Fibroblast of skin of back (primary cell): Measurements from ENCODE around the gene MAST4.
"Not testable (repeated sequence)": the region's sequence is repeated elsewhere in the genome, so short reads cannot be mapped to it uniquely, and the experiment has no call there.

ENCODE experiments used
- DNase-seq: peaks from one replicate; pipeline ENCODE4 v3.0.0-alpha.2; 2013

Gene MAST4

GRCh38 chr5:67165526-67166459 is 569.6 kb downstream of the MAST4 start:
- peak; percentile 75 for DNase-seq

DNA sequence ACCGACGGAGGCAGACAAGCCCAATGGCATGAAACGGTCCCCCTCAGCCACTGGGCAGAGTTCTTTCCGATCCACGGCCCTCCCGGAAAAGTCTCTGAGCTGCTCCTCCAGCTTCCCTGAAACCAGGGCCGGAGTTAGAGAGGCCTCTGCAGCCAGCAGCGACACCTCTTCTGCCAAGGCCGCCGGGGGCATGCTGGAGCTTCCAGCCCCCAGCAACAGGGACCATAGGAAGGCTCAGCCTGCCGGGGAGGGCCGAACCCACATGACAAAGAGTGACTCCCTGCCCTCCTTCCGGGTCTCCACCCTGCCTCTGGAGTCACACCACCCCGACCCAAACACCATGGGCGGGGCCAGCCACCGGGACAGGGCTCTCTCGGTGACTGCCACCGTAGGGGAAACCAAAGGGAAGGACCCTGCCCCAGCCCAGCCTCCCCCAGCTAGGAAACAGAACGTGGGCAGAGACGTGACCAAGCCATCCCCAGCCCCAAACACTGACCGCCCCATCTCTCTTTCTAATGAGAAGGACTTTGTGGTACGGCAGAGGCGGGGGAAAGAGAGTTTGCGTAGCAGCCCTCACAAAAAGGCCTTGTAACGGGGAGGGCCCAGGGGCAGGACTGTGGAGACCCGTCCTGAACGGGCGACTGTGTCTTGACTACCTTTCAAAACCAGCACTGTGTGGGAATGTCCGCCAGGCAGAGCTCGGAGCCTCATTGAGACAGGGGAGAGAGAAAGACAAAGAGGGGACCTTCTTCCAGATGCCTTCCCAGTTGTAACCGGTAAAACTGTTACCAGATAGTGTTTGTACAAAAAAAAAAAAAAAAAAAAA is 570.5 kb downstream of the MAST4 start:
- DNase-seq, result no peak

GRCh38 chr5:67168069-67168468 is 571.9 kb downstream of the MAST4 start:
- DNase-seq, result no peak

- no peak for DNase-seq
These were observed 574.6 kb downstream of the MAST4 start for GRCh38 chr5:67170767-67171166.

DNA sequence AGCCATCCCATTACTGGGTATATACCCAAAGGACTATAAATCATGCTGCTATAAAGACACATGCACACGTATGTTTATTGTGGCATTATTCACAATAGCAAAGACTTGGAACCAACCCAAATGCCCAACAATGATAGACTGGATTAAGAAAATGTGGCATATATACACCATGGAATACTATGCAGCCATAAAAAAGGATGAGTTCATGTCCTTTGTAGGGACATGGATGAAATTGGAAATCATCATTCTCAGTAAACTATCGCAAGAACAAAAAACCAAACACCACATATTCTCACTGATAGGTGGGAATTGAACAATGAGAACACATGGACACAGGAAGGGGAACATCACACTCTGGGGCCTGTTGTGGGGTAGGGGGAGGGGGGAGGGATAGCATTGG is 577.2 kb downstream of the MAST4 start:
- not testable (repeated sequence) for DNase-seq

GRCh38 chr5:67173959-67174358 is 577.8 kb downstream of the MAST4 start:
- no peak for DNase-seq

DNA sequence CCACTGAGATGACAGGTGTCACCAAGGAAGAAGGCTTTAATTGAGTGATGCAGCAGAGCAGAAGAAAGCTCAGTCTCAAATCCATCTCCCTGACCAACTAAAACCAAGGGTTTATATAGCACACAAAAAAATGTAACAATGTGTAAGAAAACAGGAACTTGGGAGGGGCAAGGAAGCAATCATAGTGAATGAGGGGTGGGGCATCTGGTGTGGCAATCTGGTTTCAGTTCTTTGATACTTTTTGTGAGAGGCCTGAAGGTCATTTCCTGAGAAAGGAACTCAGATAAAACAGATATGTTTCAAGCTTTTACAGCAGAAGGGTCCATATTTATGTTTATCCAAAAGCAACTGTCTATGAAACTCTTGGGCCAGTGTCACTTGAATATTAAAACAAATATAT is 580.7 kb downstream of the MAST4 start:
- DNase-seq, result no peak

- DNase-seq, result no peak
These were observed 581.9 kb downstream of the MAST4 start for GRCh38 chr5:67178085-67178484.

DNA sequence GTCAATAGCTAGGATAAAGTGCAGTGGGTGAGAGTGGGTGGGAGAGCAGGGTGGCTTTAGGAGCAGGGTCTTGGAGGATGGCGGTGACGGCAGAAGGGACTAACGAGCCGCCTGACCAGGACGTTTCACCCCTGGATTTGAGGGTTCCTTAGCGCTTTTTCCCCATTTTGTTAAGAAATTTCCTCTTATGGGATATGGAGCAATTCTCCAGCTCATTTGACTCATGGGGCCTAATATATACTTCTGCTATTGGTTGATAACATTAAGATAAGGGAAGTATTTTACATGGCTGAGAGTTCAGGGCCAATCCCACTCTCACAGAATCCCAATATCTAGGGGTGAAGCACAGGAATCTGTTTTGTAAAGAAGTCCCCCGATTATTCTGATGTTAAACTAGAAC is 582.8 kb downstream of the MAST4 start:
- DNase-seq, result no peak

DNA sequence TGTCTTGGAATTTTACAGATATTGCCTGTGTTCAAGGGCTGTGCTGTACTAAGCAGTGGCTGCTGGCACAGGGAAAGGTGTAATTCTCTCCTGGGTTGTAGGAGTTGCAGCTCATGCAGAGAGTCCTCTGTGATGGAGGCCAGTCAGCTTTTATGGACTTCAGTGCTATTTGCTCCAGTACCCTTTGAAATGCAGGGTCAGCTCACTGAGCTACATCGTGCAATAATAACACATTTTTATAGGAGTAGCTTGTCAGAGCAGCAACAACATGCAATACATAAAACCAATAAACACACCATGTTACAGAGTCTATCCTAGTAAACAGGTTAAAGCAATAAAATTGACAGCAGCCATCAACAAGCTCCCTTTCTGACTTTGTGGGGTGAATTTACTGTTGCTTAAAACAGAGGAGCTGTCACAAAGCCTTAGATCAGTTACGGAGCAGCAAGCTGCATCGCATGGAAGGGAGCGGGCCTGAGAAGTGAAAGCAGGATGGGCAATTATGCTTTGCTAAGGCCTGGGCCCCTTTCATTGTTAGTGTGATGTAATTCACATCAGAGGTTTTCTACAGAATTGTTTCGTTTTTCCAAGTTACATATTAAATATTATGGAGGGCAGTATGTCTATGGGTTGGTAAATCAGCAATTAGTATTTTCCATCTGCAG is 583.6 kb downstream of the MAST4 start:
- no peak for DNase-seq

DNA sequence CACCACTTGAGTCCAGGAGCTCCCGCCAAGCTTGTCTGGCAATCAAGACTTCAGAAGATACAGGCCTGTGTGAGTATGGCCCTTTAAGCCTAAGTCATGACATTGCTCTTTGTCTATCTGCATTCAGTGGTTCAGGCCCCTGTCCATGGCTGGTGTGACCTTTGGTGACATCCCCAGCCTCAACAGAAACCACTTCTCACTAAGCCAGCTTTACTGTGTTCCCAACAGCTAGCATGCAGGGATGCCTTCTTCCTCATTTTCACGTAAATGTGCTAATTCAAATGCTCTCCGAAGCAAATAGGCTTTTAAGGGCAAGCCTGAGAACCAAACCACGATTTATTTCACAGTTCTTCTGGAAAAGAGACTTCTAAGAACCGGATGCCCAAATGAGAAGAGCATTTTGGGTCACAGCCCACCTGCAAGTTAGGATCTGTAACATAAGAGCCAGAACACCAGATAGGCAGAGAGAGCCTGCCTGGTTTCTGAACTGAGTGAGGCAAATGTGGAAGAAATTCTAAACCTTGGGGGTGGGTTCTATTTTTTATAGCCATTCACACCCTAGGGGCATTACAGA is 585.5 kb downstream of the MAST4 start:
- DNase-seq, result no peak

- DNase-seq, result peak; percentile 40
These were observed 586.2 kb downstream of the MAST4 start for GRCh38 chr5:67182301-67182790.

DNA sequence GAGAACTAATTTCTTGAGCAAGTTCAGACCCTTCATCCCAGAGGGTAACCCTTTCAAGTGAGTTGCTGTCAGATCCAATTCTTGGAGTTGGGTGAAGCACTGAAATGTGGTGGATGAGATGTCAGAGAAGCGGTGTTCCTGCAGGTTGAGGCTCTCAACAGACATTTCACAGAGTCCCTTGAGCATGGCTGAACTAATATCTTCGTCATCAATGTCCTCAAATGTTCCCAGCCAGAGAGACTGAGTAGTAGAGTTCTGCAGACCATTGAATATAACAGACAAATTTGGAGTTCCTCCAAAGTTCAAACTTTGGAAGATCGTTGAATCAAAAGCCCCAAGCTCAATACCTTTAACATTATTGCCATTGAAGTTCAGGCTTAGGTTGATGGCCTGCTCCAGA is 587.7 kb downstream of the MAST4 start:
- no peak for DNase-seq

DNA sequence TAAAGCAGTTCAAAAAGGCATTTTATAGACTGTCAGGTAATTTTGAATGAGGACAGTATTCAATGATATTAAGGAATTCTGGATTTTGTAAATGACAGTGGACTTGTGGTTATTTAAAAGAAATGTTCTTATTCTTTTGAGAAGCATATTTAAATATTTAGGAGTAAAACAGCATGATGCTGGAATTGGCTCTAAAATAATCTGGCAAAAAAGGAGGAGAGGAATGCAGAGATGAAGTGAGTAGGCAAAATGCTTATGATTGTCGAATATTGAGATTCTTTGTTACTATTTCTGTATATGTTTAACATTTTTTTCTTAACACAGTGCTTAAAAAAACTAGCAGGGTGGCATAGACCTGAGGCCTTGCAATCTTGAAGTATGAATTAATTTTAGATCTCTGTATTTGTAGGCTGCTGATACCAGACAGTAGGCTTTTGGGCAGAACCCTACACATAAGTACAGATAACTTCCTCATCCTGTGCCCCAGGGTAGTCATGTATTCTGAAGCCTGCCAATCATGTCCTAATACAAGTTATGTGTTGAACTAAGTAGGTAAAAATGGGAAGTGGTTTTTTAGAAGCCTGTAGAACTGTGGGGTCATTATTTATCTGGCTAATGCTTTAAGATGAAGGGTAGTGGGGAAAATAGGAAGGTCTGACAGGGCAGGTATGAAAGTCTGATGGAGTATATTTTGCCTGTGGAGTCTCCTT is 591.0 kb downstream of the MAST4 start:
- no peak for DNase-seq

- no peak for DNase-seq
These were observed 592.3 kb downstream of the MAST4 start for GRCh38 chr5:67188274-67189078.

- no peak for DNase-seq
These were observed 592.8 kb downstream of the MAST4 start for GRCh38 chr5:67189079-67189354.

DNA sequence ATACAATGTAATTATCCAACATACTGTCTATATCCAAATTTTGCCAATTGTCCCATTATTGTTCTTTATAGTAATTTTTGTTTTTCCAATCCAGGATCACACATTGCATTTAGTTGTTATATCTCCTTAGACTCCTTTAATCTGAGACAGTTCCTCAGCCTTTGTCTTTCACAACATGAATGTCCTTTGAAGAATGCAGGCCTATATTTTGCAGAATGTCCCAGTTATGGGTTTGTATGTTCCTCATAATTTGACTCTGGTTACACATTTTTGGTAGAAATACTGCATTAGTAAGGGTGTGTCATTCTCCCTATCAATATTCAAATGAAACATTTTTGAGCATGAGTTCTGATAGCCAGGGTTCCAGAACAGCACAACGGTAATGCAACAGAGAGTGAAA is 593.7 kb downstream of the MAST4 start:
- DNase-seq, result no peak

DNA sequence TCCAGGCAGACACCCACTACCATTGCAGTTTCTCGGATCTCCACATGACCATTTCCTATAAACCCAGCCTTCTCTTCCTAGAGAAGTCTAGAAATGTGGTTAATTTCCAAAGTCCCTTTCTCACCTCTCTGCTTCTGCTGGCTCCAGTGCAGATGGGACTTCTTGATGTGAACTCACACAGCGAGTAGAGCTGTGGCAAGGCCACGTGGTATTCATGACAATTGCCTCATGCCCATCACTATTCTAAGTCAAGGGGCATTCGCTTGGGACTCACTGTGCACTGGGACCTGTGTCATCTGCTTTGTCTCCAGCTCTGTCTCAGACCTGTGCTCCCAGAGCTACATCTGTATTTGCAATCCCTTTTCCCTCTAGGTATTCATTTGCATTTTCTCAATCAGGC is 594.2 kb downstream of the MAST4 start:
- DNase-seq, result no peak

DNA sequence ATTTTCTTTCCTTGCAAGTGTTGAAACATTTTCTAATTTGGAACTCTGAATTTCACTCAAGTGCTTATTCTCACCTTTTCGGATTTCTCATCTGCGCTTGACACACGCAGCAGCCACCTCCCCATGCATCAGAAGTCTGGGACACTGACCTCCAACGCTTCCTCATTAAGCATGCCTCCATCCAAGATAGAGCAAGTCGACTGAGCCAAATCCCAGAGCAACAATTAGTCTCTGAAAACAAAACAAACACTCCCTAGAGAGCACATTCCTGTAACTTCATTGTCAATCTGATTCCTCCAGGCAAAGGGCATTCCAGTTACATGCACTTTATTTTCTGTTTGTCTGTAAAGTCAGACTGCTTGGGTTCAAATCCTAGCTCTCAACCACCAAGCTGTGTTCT is 594.7 kb downstream of the MAST4 start:
- DNase-seq, result no peak

DNA sequence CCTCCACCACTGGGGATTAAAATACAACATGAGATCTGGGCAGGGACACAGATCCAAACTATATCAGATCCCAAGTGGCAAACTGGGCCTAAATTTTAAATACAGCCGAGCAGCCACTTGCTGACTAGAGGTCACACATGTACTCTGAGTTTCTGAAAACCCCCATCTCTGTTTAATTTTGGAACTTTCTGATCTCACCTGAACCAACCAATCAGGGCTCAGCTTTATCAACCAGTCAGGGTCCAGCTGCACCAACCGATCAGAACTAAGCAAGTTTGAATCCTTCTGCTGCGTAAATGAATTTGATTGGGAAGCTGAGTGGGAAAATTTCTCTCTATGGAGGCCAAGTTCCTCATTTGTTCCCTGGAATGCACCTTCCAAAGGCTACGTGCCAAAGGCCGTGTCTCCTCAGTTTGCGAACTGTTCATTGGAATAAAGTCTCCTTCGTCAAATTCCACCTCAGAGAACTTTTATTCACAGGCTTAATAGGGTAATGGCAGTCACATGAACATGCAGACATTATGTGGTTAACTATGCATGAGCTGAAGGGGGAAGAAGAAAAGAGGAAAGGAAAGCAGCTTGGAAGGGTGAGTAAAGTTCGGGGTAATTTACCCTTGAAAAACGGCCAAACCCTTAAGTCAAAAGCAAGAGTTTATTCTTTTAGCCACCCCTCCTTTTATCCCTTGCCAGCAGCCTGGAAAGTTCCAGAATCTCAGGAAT is 596.7 kb downstream of the MAST4 start:
- no peak for DNase-seq

DNA sequence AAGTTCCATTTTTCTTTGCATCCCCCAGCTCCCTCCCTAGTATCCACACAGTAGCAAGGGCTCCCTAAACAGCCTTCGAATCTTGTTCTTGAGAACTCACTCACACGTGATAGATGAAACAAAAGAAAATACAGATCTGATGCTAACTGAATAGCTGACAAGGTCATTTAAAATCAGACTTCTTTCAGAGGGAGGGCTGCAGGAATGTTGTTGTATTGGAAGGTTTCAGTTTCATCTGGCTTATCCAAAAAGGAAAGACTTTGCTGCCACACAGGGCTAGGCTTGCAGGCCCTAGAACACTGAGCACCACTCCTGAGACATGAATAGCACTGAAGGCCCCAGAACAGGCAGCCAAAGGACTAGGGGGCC is 597.2 kb downstream of the MAST4 start:
- no peak for DNase-seq
